Testis (tissue), 3 donors: ENCODE measurements around the gene BAG5. TPM values are rescaled to one million over a fixed set of nuclear protein-coding genes. Genes with fewer than 3 reads are reported as not detected.

Experiments used
- DNase-seq: peaks from one replicate; pipeline ENCODE4 v3.0.0-alpha.2; 2019
- H3K27ac ChIP-seq, 2 donors: fragments of 200-600 bp; sonication (generic); one replicate each; pipeline ENCODE4 v1.5.1; 2019
- H3K27me3 ChIP-seq: fragments of 200-600 bp; sonication (generic); one replicate; pipeline ENCODE4 v1.5.1; 2019
- H3K36me3 ChIP-seq: fragments of 200-600 bp; sonication (generic); one replicate; pipeline ENCODE4 v1.5.1; 2017; ENCODE audit warnings: low read depth; ENCODE audit errors: missing control alignments
- H3K4me1 ChIP-seq: fragments of 200-600 bp; sonication (generic); one replicate; pipeline ENCODE4 v1.5.1; 2019
- H3K4me3 ChIP-seq, 2 donors: fragments of 200-600 bp; sonication (generic); one replicate each; pipeline ENCODE4 v1.5.1; 2017 to 2019
- H3K9me3 ChIP-seq: fragments of 200-600 bp; sonication (generic); one replicate; pipeline ENCODE4 v1.5.1; 2017
- CTCF ChIP-seq, 3 experiments: fragments of 450-650 bp in 2 of 3; fragments of 200-600 bp in 1 of 3; sonication (generic) in 1 of 3; IDR thresholded peaks; one replicate each; pipeline ENCODE4 v1.5.1; 2016 to 2019; ENCODE audit warnings: antibody characterized with exemption in 3 of 3, mild to moderate bottlenecking in 2 of 3, moderate library complexity in 1 of 3
- POLR2A ChIP-seq: fragments of 450-650 bp; IDR thresholded peaks from one replicate; pipeline ENCODE4 v1.6.1; 2017; ENCODE audit warnings: antibody characterized with exemption, mild to moderate bottlenecking, moderate library complexity
- WGBS, 2 donors: methylation state at CpG; one replicate each; pipeline ENCODE4 v1.1.5; 2018; 5-methylcytosine and 5-hydroxymethylcytosine counted together
- intact Hi-C: fragments of 100-400 bp; cut with DNase I; formaldehyde crosslinking; loops from one replicate; pipeline ENCODE4 v1.15.1; 2023; ENCODE audit warnings: low total_unique reads
- polyA plus RNA-seq: library from polyadenylated mRNA; stranded (reverse); fragments of 350-450 nt; fragmentation: Illumina TruSeq; extraction: RNeasy Lipid Tissue Mini Kit (QIAGEN cat#74804); gene quantifications from one replicate; pipeline ENCODE4 v1.2.3, GENCODE V29; 2014; ENCODE audit warnings: low read depth, low replicate concordance; ENCODE audit not compliant: insufficient read depth
- total RNA-seq, 2 donors: library from RNA; depleted of rRNA; stranded (reverse); fragments of >200 nt; gene quantifications; one replicate each; pipeline ENCODE4 v1.2.3, GENCODE V29; 2016

BAG5 gene
- total and polyA plus RNA-seq, 3 donors from 2014 or later: 63.4 to 202 (median 124) TPM

DNA sequence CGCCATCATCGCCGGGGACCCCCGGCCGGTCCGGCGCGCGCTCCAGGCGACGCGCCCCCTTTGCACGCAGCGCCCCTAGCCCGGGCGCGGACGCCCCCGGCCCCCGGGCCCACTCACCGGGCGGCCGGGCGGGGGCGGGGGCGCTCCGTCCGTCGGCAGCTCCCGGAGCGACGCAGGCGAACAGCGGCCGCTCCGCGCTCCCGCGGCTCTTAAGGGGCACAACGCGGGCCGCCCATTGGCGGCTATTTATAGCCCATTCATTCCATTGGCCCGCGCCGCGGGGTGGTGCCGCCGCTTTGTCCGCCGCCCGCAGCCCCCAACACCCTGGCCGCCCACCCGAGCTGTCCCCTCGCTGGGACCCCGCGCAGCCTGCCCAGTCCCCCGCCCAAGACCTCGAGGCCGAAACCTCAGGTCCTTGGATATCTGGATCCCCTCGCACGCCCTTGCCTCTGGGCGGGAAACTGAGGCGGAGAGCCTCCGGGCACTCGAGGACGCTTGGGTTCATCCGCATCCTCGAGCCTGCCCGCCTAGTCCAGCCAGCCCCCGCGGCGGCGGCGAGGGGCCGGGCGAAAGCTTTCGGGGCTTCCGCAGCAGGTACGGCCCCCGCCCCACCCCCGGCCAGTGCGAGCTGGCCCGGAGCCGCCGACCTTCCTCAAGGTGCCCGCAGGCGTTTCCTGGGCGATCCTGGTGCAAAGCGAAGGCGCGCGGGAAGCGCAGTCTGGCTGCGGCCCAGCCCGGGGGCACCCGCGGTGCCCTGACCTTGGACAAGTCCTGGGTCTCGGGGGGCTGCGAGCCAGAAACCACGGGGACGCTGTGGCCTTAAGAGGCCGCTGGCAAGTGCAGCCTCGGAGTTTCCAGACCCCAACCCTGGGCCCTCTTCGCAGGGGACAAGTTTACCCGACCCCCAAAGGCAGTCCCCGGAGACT is 39.5 kb downstream of the BAG5 start, which contains the start of gene CKB:
CKB (minus strand) TSS at position 182 of the 926 bp plus-strand sequence. CDS start 337 bp downstream, outside the sequence.
- no peaks in the 10 kb centered on the region for H3K9me3 ChIP-seq
- peak within 1 kb of the TSS; percentile 94 to 95 for H3K27ac ChIP-seq
- intact Hi-C loops: no loop called here
- peaks cover 69% of the 10 kb centered on the region for H3K4me1 ChIP-seq
- H3K36me3 ChIP-seq: no peaks in the 10 kb centered on the region
- no peak for TF ChIP-seq POLR2A
- no peak for TF ChIP-seq CTCF (IDR thresholded peaks at IDR 0.05)
- WGBS, 2 donors: 0 to 2% methylated on average over 8 to 48 of the region's 107 CpGs
- H3K4me3 ChIP-seq: peak within 1 kb of the TSS; percentile 77 to 88
- peak; percentile 86 for DNase-seq
- no peaks in the 10 kb centered on the region for H3K27me3 ChIP-seq

DNA sequence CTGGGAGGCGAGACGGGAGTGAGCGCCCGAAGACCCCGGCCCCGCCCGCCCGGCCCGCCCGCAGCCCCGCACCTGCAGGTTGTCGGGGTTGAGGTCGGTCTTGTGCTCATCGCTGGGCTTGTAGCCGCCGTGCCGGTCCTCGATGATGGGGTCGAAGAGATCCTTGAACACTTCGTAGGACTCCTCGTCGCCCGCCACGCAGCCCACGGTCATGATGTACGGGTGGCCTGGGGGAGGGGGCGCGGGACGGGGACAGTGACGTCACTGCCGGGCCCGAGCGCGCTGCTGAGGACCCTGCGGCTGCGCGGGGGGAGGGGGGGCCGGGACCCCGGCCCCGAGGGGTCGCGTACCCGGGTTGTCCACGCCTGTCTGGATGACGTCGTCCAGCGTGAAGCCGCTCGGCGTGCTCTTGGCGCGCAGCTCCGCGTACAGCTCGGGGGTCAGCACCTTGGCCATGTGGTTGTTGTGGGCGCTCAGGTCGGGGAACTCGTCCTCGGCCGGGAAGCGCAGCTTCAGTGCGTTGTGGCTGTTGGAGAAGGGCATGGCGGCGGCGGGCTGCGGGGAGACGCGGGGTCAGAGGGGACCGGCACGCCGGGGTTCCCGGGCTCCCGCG is 40.4 kb downstream of the BAG5 start:
- peak overlapping the region; percentile 94 to 95 for H3K27ac ChIP-seq
- H3K9me3 ChIP-seq: no peaks in the 10 kb centered on the region
- intact Hi-C loops: no loop called here
- no peaks in the 10 kb centered on the region for H3K36me3 ChIP-seq
- H3K27me3 ChIP-seq: no peaks in the 10 kb centered on the region
- 1 to 2% methylated on average over 15 to 25 of the region's 74 CpGs for WGBS, 2 donors
- H3K4me3 ChIP-seq: peak overlapping the region; percentile 77 to 88
- TF ChIP-seq POLR2A: no peak
- TF ChIP-seq CTCF (IDR thresholded peaks at IDR 0.05): no peak
- DNase-seq: no peak
- peaks cover 64% of the 10 kb centered on the region for H3K4me1 ChIP-seq

DNA sequence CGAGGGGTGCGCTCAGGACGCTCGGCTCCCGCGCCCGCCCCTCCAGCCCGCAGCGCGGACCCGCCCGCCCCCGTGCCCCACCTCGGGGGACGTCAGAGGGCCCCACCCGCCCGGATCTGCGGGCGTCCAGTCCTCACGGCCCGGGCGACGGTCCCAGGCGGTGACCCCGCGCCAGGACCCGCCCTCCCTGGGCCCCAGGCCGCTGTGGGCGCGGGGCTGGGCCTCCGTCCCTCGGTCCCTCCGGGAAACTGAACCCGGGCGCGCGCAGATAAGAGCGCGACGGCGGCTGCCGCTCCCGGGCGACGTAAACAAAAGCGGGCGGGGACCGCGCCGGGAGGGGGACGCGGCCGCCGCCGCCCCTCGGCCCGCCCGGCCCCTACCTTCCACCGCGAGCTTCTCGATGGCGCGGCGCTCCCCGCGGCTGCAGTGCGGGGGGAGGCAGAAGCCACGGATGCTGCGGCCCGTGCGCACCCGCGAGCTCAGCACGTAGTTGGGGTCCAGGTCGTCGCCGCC is 41.0 kb downstream of the BAG5 start:
- Histone ChIP-seq H3K27me3 (no peaks in the 10 kb centered on the region), H3K4me3 (peak overlapping the region; percentile 77 to 88), H3K36me3 (no peaks in the 10 kb centered on the region), H3K27ac (peak overlapping the region; percentile 94 to 95), H3K4me1 (peaks cover 61% of the 10 kb centered on the region), H3K9me3 (no peaks in the 10 kb centered on the region)
- no peak for DNase-seq
- TF ChIP-seq POLR2A (no peak), CTCF (IDR thresholded peaks at IDR 0.05) (no peak)
- WGBS, 2 donors: 0% methylated on average over 15 of the region's 77 CpGs; no CpG with 5 or more reads in 1 of the 2 donors
- intact Hi-C loops: no loop called here

DNA sequence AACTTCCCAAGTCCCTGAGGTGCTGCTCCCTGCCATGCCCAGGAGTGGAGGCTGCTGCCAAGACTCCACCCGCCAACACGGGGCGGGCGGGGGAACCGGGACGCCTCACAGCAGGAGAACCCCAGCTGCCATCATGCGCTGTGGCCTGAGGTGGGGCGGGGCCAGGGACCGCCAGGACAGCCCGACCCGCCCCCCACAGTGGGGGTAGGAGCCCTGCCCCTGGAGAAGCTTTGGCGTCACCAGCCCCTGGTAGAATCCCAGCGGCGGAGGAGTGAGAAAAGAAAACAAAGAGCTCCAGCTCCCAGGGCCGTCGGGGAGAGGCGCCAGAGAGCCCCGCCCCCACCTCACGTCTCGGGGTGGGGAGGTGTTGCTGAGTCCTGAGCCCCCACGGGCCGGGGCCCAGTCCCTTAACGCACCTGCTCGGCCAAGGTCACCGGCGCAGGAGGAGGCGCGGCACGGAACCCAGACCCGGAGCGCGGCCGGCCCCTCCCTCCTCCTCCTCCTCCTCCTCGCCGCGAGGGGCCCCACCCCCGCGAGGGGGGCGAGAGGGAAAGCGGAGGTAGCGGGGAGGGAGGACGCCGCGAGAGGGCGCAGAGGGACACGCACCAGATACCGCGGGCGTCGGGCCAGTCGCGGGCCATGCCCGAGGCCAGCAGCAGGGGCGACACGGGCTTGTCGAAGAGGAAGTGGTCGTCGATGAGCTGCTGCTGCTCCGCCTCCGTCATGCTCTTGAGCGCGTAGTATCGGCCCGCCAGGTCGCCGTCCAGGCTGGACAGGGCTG is 41.6 kb downstream of the BAG5 start:
- TF ChIP-seq POLR2A: no peak
- peak; percentile 29 to 66 (median 52) for TF ChIP-seq CTCF (IDR thresholded peaks at IDR 0.05)
- H3K4me1 ChIP-seq: peaks cover 55% of the 10 kb centered on the region

More for the DNA sequence above, 41.6 kb downstream of the BAG5 start:
- H3K4me3 ChIP-seq: peak overlapping the region; percentile 77 to 88
- peak; percentile 93 for DNase-seq
- no peaks in the 10 kb centered on the region for H3K36me3 ChIP-seq
- 2% methylated on average over 45 of the region's 66 CpGs; no CpG with 5 or more reads in 1 of the 2 donors for WGBS, 2 donors
- H3K9me3 ChIP-seq: no peaks in the 10 kb centered on the region
- no peaks in the 10 kb centered on the region for H3K27me3 ChIP-seq
- intact Hi-C loops: no loop called here
- peak overlapping the region; percentile 94 to 95 for H3K27ac ChIP-seq
